Activated CD8-positive, alpha-beta memory T cell treated with anti-CD3 and anti-CD28 coated beads, Interleukin-2, amount 50 U/mL, for 48 hours (primary cell): Measurements from ENCODE around the gene SLC17A2.
A peak's percentile ranks its signal among the peaks of the same experiment; 100 is the strongest.

Experiments
- DNase-seq: peaks from one replicate; pipeline ENCODE4 v3.0.0-alpha.2; 2020

SLC17A2 gene

DNA sequence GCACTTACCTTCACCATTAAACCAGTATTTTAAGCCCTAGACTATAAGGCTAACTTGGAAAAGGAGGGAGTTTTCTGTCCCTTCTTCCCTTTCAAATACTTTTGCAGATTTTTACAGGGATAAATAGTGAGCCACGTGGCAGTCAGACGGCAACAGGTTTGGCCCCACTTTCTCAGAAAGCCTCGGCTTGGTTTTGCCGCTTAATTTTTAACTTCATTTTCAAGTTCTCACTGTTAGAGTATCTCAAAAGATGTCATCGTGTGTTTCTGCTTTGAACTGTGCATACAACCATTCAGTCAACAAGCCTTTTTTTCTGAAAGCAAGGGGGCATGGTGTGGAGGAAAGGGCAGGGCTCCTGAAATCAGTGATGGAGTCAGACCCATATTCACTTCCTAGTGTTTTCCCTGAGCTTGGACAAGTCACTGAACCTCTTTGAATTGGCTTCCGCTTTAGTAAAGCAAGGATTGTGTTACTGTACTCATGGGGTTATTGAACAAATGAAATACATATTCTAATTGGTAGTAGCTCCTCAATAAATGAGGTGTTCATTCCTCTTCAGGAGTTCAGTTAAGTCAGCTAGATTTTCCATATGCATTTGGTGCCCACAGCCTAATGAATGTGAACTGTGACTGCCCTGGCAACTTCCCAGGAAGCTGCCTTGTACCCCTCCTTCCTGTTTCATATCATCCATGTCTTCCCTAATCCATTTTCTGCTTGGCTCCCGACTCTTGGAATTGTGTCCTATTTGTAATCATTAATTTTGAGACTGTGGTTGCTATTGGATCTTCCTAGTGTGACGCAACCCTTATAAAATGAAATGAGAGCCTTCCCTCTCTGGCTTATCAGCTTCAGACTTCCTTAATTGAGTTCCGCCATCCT, at the start of gene SLC17A2:
SLC17A2 (minus strand) TSS at position 160 of the 879 bp plus-strand sequence. CDS start 4,895 bp downstream, outside the sequence.
- DNase-seq = no peak

- DNase-seq = no peak
These were observed 45.6 kb upstream of the SLC17A2 start for GRCh38 chr6:25975923-25976560.

DNA sequence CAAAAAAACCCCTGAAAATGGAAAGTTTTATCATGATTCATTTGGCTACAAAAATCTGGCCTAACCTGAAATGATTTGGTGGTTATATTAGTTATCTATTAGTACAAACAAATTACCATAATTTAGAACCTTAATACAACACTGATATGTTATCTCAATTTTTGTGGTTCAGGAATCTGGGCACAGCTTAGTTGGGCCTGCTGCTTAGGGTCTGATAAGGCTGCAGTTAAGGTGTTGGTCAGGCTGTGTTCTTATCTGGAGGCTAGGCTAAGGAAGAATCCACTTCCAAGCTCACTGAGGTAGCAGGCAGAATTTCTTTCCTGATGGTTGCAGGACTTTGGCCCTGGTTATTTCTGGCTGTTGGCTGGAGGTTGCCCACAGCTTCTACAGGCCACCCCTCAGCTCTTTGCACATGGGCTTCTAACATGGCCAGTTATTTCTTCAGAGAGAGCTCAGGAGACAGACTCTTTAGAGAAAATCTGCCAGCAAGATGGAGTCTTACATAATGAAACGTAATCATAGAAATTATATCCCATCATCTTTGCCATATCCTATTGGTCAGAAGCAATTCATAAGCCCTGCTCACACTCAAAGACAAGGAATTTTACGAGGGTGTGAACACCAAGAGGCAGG, 43.5 kb upstream of the SLC17A2 start:
- no peak for DNase-seq

DNA sequence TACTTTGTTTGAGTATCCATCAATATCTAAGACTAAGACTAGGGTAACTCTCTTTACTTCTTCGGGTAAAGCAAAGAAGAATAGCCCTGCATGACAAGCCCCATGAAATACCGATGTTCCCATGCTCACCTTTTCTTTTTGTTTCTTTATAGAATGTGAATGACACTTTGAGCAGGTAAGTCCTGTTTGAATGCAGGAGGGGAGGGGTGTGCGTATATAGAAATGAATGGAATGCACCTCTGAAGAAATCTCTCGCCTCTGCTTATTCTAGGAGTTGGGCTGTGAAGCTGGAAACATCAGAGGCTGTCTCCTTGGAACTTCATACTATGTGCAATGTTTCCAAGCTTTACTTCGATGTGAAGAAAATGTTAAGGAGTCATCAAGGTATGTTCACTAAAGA, 42.4 kb upstream of the SLC17A2 start:
- no peak for DNase-seq

- DNase-seq = no peak
These were observed 41.6 kb upstream of the SLC17A2 start for GRCh38 chr6:25972128-25972527.

DNA sequence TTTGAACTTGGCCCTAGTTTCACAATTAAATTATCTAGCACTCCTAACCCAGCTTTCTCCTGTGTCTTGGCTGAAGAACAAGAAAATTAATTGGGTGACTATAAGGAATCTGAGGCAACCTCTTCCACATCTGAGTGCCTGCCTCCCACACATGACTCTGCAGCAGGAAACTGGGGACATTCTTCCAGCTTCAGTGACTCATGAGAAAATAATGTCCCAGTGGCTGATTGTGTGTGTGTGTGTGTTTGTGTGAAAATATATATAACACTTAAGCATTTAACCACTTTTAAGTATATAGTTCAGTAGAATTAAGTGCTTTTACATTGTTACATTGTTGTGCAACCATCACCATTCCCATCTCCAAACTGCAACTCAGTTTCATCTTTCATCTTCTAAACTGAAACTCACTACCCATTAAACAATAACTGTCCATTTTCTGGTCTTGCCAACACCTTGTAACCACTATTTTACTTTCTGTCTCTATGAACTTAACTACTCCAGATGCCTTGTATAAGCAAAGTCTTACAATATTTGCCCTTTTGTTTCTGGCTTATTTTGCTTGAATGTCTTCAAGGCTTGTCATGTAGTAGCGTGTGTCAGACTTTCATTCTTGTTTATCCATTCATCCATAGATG, 40.8 kb upstream of the SLC17A2 start:
- DNase-seq = no peak

DNA sequence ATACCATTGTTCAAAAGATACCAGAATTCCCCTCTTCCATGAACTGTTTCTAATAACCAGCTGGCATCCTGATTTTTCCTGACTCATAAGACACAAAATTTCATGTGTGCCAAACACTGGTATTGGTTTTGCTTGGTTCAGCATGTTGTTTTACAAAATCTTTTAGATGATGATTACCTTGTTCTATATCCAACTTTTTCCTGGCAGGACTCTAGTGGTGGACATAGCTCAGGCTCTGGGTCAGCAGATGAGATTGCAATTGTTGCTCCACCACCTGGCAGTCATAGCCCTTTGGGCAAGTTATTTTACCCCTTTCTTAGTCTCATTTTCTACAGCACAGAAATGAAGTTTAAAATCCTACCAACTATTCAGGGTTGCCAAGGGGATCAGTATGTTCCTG, 38.3 kb upstream of the SLC17A2 start:
- no peak for DNase-seq

DNA sequence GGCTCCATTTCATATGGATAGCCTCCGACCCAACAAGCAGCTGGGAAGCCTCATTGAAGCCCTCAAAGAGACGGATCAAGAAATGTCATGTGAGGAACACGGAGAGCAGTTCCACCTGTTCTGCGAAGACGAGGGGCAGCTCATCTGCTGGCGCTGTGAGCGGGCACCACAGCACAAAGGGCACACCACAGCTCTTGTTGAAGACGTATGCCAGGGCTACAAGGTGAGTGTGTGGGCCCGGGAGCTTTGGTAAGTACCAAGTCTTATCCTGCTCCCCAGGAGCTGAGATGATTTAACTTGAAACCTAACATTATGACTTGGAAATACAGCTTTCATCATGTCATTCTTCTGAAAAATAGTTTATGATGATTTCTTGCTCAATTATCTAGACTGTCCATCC, 36.2 kb upstream of the SLC17A2 start:
- no peak for DNase-seq

DNA sequence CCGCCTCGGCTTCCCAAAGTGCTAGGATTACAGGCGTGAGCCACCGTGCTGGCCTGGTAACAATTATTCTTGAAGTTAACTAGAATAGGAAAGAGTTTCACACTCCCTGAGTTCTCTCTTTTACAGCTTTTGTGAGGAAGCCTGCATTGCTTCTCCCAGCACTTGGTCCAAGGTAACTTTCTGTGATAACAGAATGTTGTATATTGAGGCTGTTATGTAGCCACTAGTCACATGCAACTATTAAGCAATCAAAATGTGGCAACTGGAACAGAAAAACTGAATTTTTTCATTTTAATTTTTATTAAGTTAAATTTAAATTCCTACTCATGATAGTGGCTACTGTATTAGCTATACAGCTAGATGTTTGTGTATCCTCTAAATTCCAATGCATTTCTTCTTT, 34.6 kb upstream of the SLC17A2 start:
- DNase-seq = no peak

DNA sequence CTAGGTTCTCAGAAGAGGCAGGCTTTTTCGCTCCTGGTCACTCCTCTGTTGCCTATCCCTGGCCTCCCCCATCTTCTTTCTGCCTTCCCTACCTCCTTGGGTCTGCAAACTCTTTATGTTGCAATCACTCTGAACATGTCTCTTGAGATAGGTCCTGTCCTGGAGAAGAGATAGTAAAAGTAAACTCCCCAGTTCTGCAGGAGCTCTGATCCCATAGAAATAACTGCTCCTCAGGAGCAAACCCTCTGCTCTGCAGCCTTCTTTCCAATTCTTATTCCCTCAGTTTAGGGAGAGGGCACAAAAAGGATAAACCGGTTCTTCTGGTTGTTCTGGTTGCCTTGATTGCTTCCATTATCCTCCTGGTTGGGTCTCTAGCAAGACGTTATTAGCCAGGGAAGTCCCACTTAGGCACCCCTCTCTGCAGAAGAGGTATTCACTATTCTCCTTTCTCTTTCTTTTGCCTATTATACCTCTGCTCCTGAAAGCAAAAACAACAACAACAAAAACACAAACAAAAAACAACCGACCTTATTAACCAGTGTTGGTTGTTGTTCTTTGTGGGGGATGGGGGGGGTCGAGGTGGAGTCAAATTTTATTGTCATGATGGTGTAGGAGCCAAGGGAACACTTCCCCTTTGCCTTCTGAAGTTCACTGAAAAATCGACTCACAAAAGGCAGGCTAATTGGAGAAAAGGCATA, 33.1 kb upstream of the SLC17A2 start:
- no peak for DNase-seq

DNA sequence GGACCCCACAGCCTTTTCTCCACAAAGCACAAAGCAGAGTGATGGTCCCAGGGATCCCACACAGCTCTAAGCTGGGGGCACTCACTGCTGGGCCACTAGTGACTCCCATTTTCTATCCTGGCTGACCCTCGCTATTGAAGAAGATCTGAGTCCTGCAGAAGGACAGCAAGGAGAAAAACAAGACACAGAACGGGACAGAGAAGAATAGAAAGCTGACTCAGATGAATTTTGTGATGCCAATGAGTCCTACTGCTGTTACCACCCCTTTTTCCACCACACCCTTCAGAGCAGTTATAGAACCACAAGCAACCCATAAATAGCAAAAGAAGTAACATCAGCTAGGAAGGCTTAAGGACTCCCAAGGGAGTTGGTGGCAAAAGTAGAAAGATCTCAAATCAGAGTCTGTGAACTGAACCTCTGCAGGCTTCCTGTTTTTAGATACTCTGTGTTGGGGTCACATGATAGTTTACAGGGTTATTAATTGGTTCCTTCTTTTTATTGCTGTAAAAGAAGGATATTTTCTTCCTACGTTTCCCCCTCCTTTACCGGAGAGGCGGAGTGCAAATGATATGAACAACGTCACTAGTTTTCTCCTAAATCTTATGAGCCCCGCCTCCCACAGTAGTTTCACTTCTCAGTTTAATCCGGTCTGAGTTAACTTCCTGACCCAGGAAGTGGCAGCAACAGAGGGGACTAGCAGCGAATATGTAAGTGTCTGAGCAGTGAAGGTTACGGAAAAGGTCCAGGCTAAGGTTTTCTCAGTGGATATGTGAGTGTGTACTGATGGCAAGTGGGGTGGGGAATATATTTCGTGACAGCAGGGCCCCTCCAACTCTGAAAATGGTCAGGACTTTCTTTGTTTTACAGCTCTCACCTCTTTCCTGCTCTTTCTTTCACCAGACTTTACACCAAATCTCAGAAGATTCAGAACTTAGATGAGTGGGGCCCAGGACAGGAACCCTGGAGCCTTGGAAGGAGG, 31.9 kb upstream of the SLC17A2 start, which contains the start of gene TRIM38:
TRIM38 (plus strand) TSS at position 654 of the 979 bp plus-strand sequence. CDS start 3,721 bp downstream, outside the sequence.
- DNase-seq = peak; percentile 71

- DNase-seq = no peak
These were observed 31.2 kb upstream of the SLC17A2 start for GRCh38 chr6:25961619-25962148.

GRCh38 chr6:25960734-25961133, 30.2 kb upstream of the SLC17A2 start:
- peak; percentile 61 for DNase-seq

GRCh38 chr6:25959890-25960536, 29.5 kb upstream of the SLC17A2 start:
- no peak for DNase-seq

- DNase-seq = no peak
These were observed 28.2 kb upstream of the SLC17A2 start for GRCh38 chr6:25958700-25959162.

- no peak for DNase-seq
These were observed 25.7 kb upstream of the SLC17A2 start for GRCh38 chr6:25956226-25956625.

GRCh38 chr6:25954756-25955155, 24.3 kb upstream of the SLC17A2 start:
- no peak for DNase-seq

DNA sequence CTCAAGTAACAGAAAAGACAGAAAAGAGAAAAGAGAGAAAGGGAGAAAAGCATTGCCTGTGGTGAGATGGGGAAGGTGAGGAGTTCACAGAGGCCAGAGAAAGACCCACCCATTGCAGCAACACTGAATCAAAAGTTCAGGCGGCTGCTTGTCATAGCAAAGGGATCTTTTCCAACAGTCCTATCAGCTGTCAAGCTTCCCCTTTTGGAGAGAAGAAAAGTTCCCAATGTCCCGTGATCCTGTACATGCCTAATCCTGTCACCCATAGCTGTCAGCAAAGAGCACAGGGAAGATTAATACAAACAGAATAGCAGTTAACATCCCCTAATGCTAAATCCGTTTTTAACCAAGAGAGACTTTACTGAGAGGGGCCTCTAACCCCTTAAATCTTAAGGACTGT, 23.2 kb upstream of the SLC17A2 start:
- no peak for DNase-seq

- no peak for DNase-seq
These were observed 22.0 kb upstream of the SLC17A2 start for GRCh38 chr6:25952535-25952934.

DNA sequence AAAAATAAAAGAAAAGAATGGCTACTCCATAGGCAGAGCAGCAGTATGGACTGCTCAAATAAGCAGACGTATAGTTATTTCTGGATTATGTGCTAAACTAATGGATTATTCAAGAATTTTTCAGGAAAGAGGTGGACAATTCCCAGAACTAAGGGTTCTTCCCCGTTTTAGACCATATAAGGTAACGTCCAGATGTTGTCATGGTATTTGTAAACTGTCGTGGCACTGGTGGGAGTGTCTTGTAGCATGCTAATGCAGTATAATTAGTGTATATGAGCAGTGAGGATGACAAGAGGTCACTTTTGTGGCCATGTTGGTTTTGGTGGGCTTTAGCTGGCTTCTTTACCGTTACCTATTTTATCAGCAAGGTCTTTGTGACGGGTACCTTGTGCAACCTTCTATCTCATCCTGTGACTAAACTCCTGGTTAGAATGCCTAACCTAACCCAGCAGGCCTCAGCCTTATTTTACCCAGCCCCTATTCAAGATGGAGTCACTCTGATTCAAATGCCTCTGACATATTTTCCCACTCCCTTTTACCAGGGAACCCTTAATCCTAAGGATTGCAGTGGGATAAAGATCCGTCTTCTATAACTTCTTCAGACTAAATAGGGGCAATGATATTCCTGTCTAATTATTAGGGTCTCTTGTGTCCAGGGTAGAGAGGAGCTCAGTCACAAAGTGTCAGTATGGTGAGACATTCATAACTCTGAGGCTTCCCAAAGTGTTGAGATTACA, 21.0 kb upstream of the SLC17A2 start:
- DNase-seq = no peak
